ENCODE data around the gene EEF1AKMT3. TPM values are rescaled to one million over a fixed set of nuclear protein-coding genes. Genes with fewer than 3 reads are reported as not detected.
"Not testable (repeated sequence)": the region's sequence is repeated elsewhere in the genome, so short reads cannot be mapped to it uniquely, and the experiment has no call there.

The EEF1AKMT3 gene
- total RNA-seq, 2 experiments from 2014 or later: 3.7 to 3.9 TPM

DNA sequence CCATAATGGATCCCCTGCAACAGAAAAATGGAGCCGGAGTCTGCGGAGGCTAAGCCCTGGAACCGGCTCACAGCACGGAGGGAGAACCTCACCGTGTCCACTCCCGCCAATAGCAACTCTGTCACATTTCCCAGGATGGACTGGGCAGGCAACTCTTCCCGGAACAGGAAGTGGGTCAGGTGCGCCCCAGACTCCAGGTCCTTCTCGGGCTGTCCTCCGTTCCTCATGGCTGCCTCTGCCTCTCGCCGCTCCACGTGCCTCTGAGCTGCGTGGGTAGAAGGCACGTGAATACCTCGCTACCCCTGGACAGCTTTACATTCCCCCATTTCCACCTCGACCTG, 7.8 kb upstream of the EEF1AKMT3 start:
- H3K27ac Mint-ChIP-seq: peak overlapping the region; percentile 79
- peaks cover 48% of the 10 kb centered on the region for H3K36me3 Mint-ChIP-seq
- no peaks in the 10 kb centered on the region for H3K9me3 Mint-ChIP-seq
- H3K4me3 Mint-ChIP-seq: peak overlapping the region; percentile 89
- peak; percentile 29 for DNase-seq
- H3K27me3 Mint-ChIP-seq: peaks cover 5% of the 10 kb centered on the region
- peaks cover 42% of the 10 kb centered on the region for H3K4me1 Mint-ChIP-seq

GRCh38 chr12:57765003-57765697, 7.3 kb upstream of the EEF1AKMT3 start:
- Mint-ChIP-seq H3K36me3 (peaks cover 50% of the 10 kb centered on the region), H3K9me3 (no peaks in the 10 kb centered on the region), H3K4me3 (peak overlapping the region; percentile 89), H3K27me3 (peaks cover 5% of the 10 kb centered on the region), H3K4me1 (peaks cover 42% of the 10 kb centered on the region), H3K27ac (peak overlapping the region; percentile 79)
- peak; percentile 66 for DNase-seq

GRCh38 chr12:57765698-57766463, 6.5 kb upstream of the EEF1AKMT3 start:
- Mint-ChIP-seq H3K27ac (peak overlapping the region; percentile 79), H3K4me3 (peak overlapping the region; percentile 89), H3K36me3 (peaks cover 54% of the 10 kb centered on the region), H3K27me3 (peaks cover 5% of the 10 kb centered on the region), H3K4me1 (peaks cover 46% of the 10 kb centered on the region), H3K9me3 (no peaks in the 10 kb centered on the region)
- no peak for DNase-seq

- no peak for DNase-seq
- H3K36me3 Mint-ChIP-seq: peaks cover 51% of the 10 kb centered on the region
Observed at GRCh38 chr12:57766464-57767304, 5.7 kb upstream of the EEF1AKMT3 start, which contains the start of gene CYP27B1. Gene CYP27B1 (minus strand): TSS chr12:57767078. CDS start chr12:57767041, 37 bp downstream.

DNA sequence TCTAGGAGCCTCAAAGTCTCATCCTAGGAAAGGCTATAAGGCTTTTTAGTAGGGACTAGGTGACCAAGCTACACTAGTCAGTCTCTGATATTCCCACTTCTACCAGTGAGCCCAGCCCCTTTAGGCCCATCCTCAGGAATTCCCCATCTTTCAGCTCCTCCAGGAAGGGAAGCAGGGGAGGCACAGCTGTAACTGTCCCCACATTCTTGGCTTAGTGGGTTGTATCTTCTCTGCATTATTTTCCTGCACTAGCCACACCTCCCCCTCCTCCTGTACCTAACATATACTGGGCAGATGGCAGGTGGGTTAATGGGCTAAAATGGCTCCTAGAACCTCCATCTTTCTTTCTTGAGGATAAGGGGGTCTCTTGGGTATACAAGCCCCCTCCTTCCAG, 5.1 kb upstream of the EEF1AKMT3 start:
- no peak for DNase-seq
- Mint-ChIP-seq H3K36me3 (peaks cover 53% of the 10 kb centered on the region), H3K4me1 (peaks cover 47% of the 10 kb centered on the region), H3K4me3 (no peak overlapping the region), H3K27me3 (peaks cover 5% of the 10 kb centered on the region), H3K9me3 (no peaks in the 10 kb centered on the region), H3K27ac (no peak overlapping the region)

More at GRCh38 chr12:57766464-57767304, 5.7 kb upstream of the EEF1AKMT3 start, which contains the start of gene CYP27B1:
- Mint-ChIP-seq H3K4me3 (peak within 1 kb of the TSS; percentile 89), H3K27ac (peak within 1 kb of the TSS; percentile 3), H3K4me1 (peaks cover 49% of the 10 kb centered on the region), H3K9me3 (no peaks in the 10 kb centered on the region), H3K27me3 (peaks cover 5% of the 10 kb centered on the region)

DNA sequence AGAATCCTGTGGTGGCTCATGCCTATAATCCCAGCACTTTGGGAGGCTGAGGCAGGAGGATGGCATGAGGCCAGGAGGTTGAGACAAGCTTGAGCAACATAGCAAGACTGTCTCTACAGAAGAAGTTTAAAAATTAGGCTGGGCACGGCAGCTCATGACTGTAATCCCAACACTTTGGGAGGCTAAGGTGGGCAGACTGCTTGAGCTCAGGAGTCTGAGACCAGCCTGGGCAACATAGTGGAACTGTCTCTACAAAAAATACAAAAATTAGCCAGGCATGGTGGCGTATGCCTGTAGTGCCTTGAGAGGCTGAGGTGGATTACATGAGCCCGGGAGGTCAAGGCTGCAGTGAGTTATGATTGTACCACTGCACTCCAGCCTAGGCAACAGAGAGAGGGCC, 4.5 kb upstream of the EEF1AKMT3 start:
- Mint-ChIP-seq H3K4me1 (peaks cover 46% of the 10 kb centered on the region), H3K4me3 (no peak overlapping the region), H3K36me3 (peaks cover 54% of the 10 kb centered on the region), H3K9me3 (no peaks in the 10 kb centered on the region), H3K27me3 (peaks cover 6% of the 10 kb centered on the region), H3K27ac (no peak overlapping the region)
- DNase-seq: no peak

- Mint-ChIP-seq H3K4me3 (no peak overlapping the region), H3K9me3 (no peaks in the 10 kb centered on the region), H3K27me3 (peaks cover 7% of the 10 kb centered on the region), H3K27ac (no peak overlapping the region), H3K4me1 (peaks cover 34% of the 10 kb centered on the region), H3K36me3 (peaks cover 42% of the 10 kb centered on the region)
- no peak for DNase-seq
Observed at GRCh38 chr12:57769594-57769993, 2.8 kb upstream of the EEF1AKMT3 start.

DNA sequence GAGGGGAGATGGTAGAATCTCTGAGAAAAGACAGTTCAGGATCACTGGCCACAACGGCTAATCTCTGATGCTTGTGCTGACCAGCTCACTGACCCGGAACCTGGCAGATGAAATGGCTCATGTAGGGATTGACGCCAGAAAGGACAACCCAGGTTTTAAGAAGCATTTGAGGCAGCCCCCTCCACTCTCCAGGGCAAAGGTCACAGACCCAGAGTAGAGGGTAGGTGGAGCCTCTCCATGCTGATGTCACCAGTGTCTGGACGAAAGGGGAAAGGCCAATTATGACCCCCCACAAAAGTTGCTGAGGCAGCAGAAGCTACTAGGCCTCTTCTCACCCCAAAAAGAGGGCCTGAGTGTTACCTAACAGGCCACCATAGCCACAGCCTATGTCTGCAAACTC, 1.7 kb upstream of the EEF1AKMT3 start:
- no peaks in the 10 kb centered on the region for H3K9me3 Mint-ChIP-seq
- H3K27ac Mint-ChIP-seq: peak overlapping the region; percentile 59
- peaks cover 42% of the 10 kb centered on the region for H3K36me3 Mint-ChIP-seq
- DNase-seq: no peak
- H3K27me3 Mint-ChIP-seq: peaks cover 7% of the 10 kb centered on the region
- H3K4me1 Mint-ChIP-seq: peaks cover 28% of the 10 kb centered on the region
- peak overlapping the region; percentile 97 for H3K4me3 Mint-ChIP-seq

- Mint-ChIP-seq H3K27me3 (peaks cover 7% of the 10 kb centered on the region), H3K36me3 (peaks cover 43% of the 10 kb centered on the region), H3K27ac (peak overlapping the region; percentile 98), H3K4me1 (peaks cover 26% of the 10 kb centered on the region), H3K9me3 (no peaks in the 10 kb centered on the region), H3K4me3 (peak overlapping the region; percentile 97)
- peak; percentile 91 for DNase-seq
Observed at GRCh38 chr12:57771236-57771872, 1.1 kb upstream of the EEF1AKMT3 start.

DNA sequence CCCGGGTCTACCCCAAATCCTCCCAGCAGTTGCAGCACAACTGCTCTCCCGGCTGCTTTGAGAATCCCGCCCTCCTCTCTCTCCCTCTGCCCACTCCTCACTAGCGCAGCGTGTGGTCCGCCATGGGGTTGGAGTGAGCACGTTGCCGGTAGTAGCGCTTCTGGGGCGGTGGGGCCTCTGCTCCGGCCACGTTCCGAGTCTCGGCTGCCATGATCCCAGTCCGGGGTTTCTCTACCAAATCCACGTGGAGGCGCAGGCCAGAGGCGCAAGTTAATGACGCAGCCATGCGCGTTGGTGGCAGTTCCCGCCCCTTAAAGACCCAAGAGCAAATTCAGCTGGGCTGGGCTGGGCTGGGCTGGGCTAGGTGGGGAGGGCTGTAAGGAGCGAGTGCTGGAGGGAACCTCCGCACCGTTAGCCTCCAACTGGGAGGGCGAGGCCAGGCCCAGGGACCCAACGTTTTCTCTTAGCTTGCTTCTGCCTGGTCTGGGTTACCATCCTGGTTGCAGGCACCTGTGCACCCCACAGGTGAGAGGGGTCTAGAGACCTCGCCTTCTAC, 463 bp upstream of the EEF1AKMT3 start, which contains the start of gene METTL1:
TSS of gene METTL1 (minus strand) at position 233 of the 556 bp plus-strand sequence. CDS start at position 211, 22 bp downstream.
- no peaks in the 10 kb centered on the region for H3K9me3 Mint-ChIP-seq
- H3K27ac Mint-ChIP-seq: peak within 1 kb of the TSS; percentile 98
- H3K4me3 Mint-ChIP-seq: peak within 1 kb of the TSS; percentile 97

DNA sequence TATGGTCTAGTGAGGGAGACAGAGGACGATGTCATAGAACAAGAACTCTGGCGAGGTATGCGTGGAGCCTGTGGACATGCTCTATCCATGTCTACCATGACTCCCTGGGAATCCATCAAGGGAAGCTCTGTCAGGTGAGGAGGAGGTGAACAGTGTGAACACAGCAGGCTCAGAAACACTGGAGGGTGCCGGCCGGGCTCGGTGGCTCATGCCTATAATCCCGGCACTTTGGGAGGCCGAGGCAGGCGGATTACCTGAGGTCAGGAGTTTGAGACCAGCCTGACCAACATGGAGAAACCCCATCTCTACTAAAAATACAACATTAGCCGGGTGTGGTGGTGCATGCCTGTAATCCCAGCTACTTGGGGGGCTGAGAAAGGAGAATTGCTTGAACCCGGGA, 2.2 kb downstream of the EEF1AKMT3 start:
- peaks cover 14% of the 10 kb centered on the region for H3K4me1 Mint-ChIP-seq
- not testable (repeated sequence) for H3K4me3 Mint-ChIP-seq, H3K27ac Mint-ChIP-seq, DNase-seq, H3K27me3 Mint-ChIP-seq, H3K9me3 Mint-ChIP-seq
- H3K36me3 Mint-ChIP-seq: peaks cover 22% of the 10 kb centered on the region

More for the DNA sequence above, 463 bp upstream of the EEF1AKMT3 start, which contains the start of gene METTL1:
- peaks cover 43% of the 10 kb centered on the region for H3K36me3 Mint-ChIP-seq
- peak; percentile 94 for DNase-seq
- peaks cover 4% of the 10 kb centered on the region for H3K27me3 Mint-ChIP-seq
- peaks cover 20% of the 10 kb centered on the region for H3K4me1 Mint-ChIP-seq

GRCh38 chr12:57775044-57775443, 2.6 kb downstream of the EEF1AKMT3 start:
- Mint-ChIP-seq H3K27me3 (peaks cover 3% of the 10 kb centered on the region), H3K4me1 (peaks cover 14% of the 10 kb centered on the region), H3K36me3 (peaks cover 18% of the 10 kb centered on the region), H3K27ac (no peak overlapping the region), H3K4me3 (no peak overlapping the region), H3K9me3 (no peaks in the 10 kb centered on the region)
- DNase-seq: no peak

GRCh38 chr12:57775563-57776246, 3.3 kb downstream of the EEF1AKMT3 start:
- Mint-ChIP-seq H3K4me3 (no peak overlapping the region), H3K27ac (no peak overlapping the region), H3K9me3 (no peaks in the 10 kb centered on the region)

DNA sequence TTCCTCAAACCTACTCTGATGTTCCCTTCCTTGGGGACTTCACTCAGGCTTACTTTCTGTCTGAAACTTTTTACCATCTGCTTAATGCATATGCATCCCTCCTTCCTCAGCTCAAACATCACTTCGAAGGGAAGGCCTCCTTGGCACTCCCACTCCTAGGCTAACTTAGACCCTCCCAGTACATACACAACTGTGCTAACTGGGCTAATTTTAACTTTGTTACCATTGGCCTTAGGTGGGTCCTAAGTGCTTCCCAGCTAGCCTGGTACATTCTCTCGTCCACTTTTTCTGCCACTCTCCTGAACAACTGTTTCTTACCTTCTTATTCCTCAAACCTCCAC, 3.8 kb downstream of the EEF1AKMT3 start:
- Mint-ChIP-seq H3K27me3 (peaks cover 3% of the 10 kb centered on the region), H3K36me3 (peaks cover 12% of the 10 kb centered on the region), H3K4me1 (peaks cover 9% of the 10 kb centered on the region), H3K9me3 (no peaks in the 10 kb centered on the region), H3K27ac (no peak overlapping the region), H3K4me3 (no peak overlapping the region)
- DNase-seq: no peak

More at GRCh38 chr12:57775563-57776246, 3.3 kb downstream of the EEF1AKMT3 start:
- no peak for DNase-seq
- H3K27me3 Mint-ChIP-seq: peaks cover 3% of the 10 kb centered on the region
- peaks cover 13% of the 10 kb centered on the region for H3K4me1 Mint-ChIP-seq
- peaks cover 14% of the 10 kb centered on the region for H3K36me3 Mint-ChIP-seq

All from activated naive CD8-positive, alpha-beta T cell treated with anti-CD3 and anti-CD28 coated beads for 36 hours (primary cell).